Activated CD8-positive, alpha-beta memory T cell treated with anti-CD3 and anti-CD28 coated beads, Interleukin-2, amount 10 ng/mL, durations not matched to agents 7 days and 5 days (primary cell): ENCODE measurements around the gene ELP2. TPM values are rescaled to one million over a fixed set of nuclear protein-coding genes. Genes with fewer than 3 reads are reported as not detected.

Experiments
- ATAC-seq: fragments of 150-1000 bp; cut with Tn5 transposase; one replicate; pipeline ENCODE4 v1.10.0; 2021; ENCODE audit warnings: moderate library complexity
- CTCF ChIA-PET: fragments of 350-600 bp; sonication (Branson Sonifier 250); formaldehyde crosslinking; loops from one replicate; lab custom pipeline; 2021; ENCODE audit warnings: antibody characterized with exemption; lab: Charles Lee
- DNase-seq: peaks from one replicate; pipeline ENCODE4 v3.0.0-alpha.2; 2020
- H3K27ac Mint-ChIP-seq: one replicate; pipeline ENCODE4 v1.8.0; 2021; ENCODE audit warnings: mild to moderate bottlenecking, mixed read lengths
- H3K27me3 Mint-ChIP-seq: one replicate; pipeline ENCODE4 v1.8.0; 2021; ENCODE audit warnings: mixed read lengths
- H3K36me3 Mint-ChIP-seq: one replicate; pipeline ENCODE4 v1.8.0; 2021; ENCODE audit warnings: mild to moderate bottlenecking, mixed read lengths
- H3K4me1 Mint-ChIP-seq: one replicate; pipeline ENCODE4 v1.8.0; 2021; ENCODE audit warnings: mixed read lengths
- H3K4me3 Mint-ChIP-seq: one replicate; pipeline ENCODE4 v1.8.0; 2021; ENCODE audit warnings: mild to moderate bottlenecking, moderate library complexity, mixed read lengths
- H3K9me3 Mint-ChIP-seq: one replicate; pipeline ENCODE4 v1.8.0; 2022; ENCODE audit warnings: low read depth, mixed read lengths
- total RNA-seq, 2 experiments: library from RNA; stranded (reverse); gene quantifications; one replicate each; pipeline ENCODE4 v1.2.3, GENCODE V29; 2021

ELP2 gene
- total RNA-seq, 2 experiments from 2014 or later = 58.8 to 67.6 TPM

DNA sequence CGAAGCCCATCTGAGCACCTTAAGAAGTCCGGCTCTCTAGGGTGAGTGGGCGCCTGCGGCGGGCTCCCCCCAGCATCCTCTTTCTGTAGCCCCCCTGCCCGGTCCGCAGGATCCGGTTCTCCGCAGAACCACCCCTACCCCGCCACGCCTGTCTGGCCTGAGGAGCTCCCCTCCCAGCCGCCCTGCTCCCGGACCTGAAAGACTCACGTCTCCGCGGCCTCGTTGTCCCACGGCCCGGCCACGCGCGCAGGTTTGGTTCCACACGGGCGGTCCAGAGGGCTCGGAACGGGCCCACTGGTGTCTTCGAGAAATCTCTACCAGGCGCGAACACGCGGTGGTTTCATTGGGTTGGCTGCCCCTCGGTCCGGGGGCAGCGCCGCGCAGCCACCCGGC is 796 bp upstream of the ELP2 start:
- Mint-ChIP-seq H3K27me3 (no peaks in the 10 kb centered on the region), H3K27ac (peak overlapping the region; percentile 94), H3K4me1 (peaks cover 58% of the 10 kb centered on the region), H3K36me3 (peaks cover 28% of the 10 kb centered on the region), H3K9me3 (no peaks in the 10 kb centered on the region), H3K4me3 (peak overlapping the region; percentile 95)
- CTCF ChIA-PET = interaction anchor here (0.8 to 2.9 kb wide), 5 partner anchors 10 to 155 kb away, joined by 3 to 9 read pairs (median 5); no protein-coding TSS in a partner anchor
- ATAC-seq (no peak), DNase-seq (no peak)

DNA sequence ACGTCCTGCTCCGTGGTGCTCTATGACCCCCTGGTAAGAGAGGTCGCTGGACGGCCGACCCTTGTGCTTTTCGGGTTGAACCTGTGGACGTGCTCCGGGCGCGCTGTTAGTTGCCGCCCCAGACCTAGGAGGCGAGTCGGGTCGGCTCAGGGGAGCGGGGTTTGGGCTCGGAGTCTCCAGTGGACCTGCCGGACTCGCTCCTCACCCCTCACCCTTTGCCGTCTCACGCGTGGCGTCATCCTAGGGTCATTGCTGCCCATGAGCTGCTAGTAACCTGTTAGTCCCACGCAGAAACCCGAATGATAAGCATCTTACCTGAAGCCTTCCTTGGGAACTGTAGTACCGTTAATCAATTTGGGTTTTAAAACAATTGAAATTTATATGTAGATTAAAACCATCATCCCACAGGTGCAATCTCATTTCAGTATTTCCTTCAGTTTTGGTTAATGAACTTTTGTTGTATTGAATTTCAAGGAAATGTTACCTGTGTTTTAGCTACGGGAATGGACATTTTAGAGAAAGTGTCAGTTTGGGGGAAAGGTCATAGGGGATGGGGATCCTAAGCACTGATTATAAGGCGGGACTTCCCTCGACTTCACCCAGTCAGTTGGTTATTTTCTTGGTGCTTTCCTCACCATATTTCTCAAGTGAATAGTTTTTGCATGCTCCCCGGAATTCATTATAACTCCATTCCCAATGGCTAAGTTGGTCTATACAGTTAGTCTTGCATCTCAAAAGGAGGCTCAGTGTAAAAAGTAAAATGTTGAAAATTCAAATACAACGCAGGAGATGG is 536 bp downstream of the ELP2 start:
- ATAC-seq (peak; percentile 22), DNase-seq (no peak)
- CTCF ChIA-PET = interaction anchor here (2.9 kb wide), 1 partner anchor 9 kb away, joined by 9 read pairs; no protein-coding TSS in a partner anchor
- Mint-ChIP-seq H3K27me3 (no peaks in the 10 kb centered on the region), H3K4me1 (peaks cover 56% of the 10 kb centered on the region), H3K4me3 (peak overlapping the region; percentile 95), H3K27ac (peak overlapping the region; percentile 94), H3K36me3 (peaks cover 24% of the 10 kb centered on the region), H3K9me3 (no peaks in the 10 kb centered on the region)

DNA sequence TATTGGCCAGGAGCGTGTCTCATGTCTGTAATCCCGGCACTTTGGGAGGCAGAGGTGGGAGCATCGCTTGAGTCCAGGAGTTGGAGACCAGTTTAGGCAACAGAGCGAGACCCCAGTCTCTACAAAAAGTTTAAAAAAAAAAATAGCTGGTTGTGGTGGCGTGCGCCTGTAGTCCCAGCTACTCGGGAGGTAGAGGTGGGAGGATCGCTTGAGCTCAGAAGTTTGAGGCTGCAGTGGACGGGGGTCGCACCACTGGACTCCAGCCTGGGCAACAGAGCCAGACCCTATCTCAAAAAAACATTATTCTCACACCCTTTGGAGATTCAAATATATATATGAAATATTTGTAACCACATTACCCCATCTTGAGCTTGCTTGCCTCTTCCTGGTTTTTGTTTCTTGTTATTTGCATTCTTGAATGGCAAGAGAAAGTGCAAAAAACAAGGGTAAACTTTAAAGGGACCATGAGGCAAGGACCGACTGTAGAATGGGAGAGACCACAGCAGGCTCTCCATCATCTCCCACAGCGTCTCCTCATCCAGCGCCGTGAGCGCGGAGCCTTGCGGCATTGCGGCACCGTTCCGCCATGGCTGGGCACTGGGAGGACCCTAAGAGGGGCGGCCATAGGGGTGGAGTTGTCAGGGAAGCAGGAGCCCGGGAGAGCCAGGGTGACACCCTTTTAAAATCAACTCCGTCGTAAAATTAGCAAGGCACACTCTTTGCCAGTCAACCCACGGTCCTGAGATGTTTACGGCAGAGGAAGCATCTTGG is 1.4 kb downstream of the ELP2 start:
- Mint-ChIP-seq H3K27me3 (no peaks in the 10 kb centered on the region), H3K36me3 (peaks cover 19% of the 10 kb centered on the region), H3K4me3 (peak overlapping the region; percentile 95), H3K9me3 (no peaks in the 10 kb centered on the region), H3K4me1 (peaks cover 57% of the 10 kb centered on the region), H3K27ac (no peak overlapping the region)
- DNase-seq = no peak
- CTCF ChIA-PET = interaction anchor here (0.9 kb wide), 1 partner anchor 156 kb away, joined by 4 read pairs; no protein-coding TSS in a partner anchor
- no peak for ATAC-seq

DNA sequence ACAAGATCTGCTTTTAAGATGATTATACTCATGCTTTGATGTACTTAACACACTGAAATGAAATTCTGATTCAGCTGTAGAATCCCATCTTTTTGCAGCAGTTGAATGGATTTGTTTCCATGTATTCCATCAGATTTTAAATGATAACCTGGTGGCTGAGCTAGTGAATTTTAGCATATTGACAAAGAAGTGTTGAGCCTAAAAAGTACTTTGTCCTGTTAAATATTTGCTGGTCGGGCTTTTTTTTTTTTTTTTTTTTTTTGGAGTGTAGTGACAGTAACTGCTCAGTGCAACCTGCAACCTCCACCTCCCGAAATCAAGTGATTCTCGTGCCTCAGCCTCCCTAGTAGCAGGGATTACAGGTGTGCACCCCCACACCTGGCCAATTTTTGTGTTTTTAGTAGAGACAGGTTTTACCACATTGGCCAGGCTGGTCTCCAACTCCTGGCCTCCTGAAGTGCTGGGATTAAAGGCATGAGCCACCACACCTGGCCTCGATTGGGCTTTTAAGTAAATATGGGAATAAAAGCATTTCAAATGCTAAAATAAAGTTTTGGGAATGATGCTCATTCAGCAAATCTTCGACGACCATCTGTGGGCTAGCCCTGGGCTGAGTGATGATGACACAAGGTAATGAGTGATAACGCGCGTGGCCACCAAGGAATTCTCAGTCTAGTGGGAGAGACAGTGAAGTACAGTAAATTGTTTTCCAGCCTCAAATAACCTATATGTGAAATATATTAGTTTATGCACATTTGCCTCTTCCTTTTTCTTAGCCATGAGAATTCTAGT is 2.2 kb downstream of the ELP2 start:
- H3K27ac Mint-ChIP-seq = peak overlapping the region; percentile 58
- no peaks in the 10 kb centered on the region for H3K27me3 Mint-ChIP-seq
- DNase-seq = no peak

DNA sequence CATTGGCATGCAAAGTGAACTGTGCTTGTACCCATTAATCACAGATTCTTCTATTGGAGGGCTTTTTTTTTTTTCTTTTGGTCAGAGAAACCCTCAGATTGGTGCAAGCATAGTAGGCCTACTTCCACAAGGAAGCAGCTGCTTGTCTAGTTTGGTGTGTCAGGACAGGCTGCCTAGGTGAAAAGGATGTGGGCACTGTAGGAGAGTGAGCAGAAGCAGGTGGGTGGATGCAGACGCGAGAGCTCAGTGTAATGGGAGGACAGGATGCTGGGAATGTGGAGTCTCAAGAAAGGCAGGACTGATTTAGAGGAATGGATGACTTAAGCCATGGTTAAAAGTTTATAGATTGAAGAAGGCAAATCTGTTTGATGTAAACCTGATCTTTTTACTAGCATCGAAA is 3.1 kb downstream of the ELP2 start:
- Mint-ChIP-seq H3K9me3 (no peaks in the 10 kb centered on the region), H3K4me1 (peaks cover 46% of the 10 kb centered on the region), H3K27me3 (no peaks in the 10 kb centered on the region), H3K27ac (peak overlapping the region; percentile 70), H3K4me3 (peak overlapping the region; percentile 10), H3K36me3 (peaks cover 22% of the 10 kb centered on the region)
- CTCF ChIA-PET = no interaction called here
- ATAC-seq (no peak), DNase-seq (no peak)

More for the DNA sequence above, 2.2 kb downstream of the ELP2 start:
- ATAC-seq = no peak
- H3K9me3 Mint-ChIP-seq = no peaks in the 10 kb centered on the region
- CTCF ChIA-PET = interaction anchor here (0.9 kb wide), 1 partner anchor 157 kb away, joined by 4 read pairs; no protein-coding TSS in a partner anchor
- H3K4me3 Mint-ChIP-seq = peak overlapping the region; percentile 10
- H3K4me1 Mint-ChIP-seq = peaks cover 52% of the 10 kb centered on the region
- peaks cover 20% of the 10 kb centered on the region for H3K36me3 Mint-ChIP-seq

DNA sequence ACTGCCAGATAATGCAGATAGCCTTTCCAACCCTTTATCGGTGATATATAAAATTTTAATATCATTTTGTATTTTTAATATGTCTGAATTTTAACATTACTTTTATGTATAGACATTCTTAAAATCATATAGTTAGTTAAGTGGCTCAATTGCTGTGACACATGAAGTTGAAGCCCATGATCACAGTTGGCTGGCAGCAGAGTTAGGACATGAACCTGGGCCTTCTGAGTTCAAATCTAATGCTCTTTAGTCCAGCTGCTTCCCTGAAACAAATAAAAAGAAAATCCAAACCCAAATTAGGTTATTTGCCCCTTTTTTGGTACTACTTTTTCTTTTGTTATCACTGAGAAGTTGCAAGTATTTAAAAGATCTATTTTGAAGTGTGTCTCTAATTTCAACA is 5.6 kb downstream of the ELP2 start:
- peaks cover 33% of the 10 kb centered on the region for H3K36me3 Mint-ChIP-seq
- CTCF ChIA-PET = no interaction called here
- ATAC-seq = no peak
- no peaks in the 10 kb centered on the region for H3K27me3 Mint-ChIP-seq
- H3K9me3 Mint-ChIP-seq = no peaks in the 10 kb centered on the region
- peaks cover 36% of the 10 kb centered on the region for H3K4me1 Mint-ChIP-seq
- H3K27ac Mint-ChIP-seq = no peak overlapping the region
- no peak overlapping the region for H3K4me3 Mint-ChIP-seq
- no peak for DNase-seq

DNA sequence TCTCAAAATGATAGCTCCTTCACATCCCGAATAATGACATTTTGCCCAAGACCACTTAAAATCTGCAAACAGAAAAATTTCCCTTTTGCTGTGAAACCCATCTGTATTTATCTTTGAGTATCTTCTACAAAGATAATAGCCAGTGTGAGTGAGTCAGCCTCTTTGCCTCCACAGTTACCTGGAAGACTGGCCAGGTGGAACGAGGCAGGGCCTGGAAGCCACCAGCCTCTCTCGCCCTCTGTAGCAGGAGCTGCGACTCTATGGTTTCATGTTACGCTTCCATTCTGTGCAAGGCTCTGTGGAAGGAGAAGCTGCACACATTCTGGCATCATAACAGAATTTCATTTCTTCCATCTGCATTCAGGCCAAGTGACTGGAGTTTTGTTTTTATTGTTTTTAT is 9.5 kb downstream of the ELP2 start:
- H3K36me3 Mint-ChIP-seq = peaks cover 35% of the 10 kb centered on the region
- H3K27ac Mint-ChIP-seq = no peak overlapping the region
- no peaks in the 10 kb centered on the region for H3K9me3 Mint-ChIP-seq
- CTCF ChIA-PET = interaction anchor here (1.3 to 2.0 kb wide), 2 partner anchors 10 to 17 kb away, joined by 3 to 9 read pairs; partner anchors contain the start of genes ELP2 and SLC39A6
- no peaks in the 10 kb centered on the region for H3K27me3 Mint-ChIP-seq
- H3K4me1 Mint-ChIP-seq = peaks cover 18% of the 10 kb centered on the region
- DNase-seq (no peak), ATAC-seq (no peak)
- H3K4me3 Mint-ChIP-seq = no peak overlapping the region

DNA sequence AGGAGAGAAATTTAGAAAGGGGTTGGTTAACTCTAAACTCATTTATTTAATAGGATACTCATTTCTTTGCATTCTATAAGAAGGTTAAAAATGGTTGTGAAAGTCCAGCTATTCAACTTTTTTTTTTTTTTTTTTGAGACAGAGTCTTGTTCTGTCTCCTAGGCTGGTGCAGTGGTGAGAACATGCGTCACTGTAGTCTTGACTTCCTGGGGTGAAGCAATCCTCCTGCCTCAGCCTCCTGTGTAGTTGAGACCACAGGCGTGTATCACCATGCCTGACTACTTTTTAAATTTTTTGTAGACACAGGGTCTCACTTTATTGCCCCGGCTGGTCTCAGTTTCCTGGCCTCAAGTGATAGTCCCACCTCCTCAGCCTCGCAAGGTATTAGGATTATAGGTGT is 11.9 kb downstream of the ELP2 start:
- H3K9me3 Mint-ChIP-seq = no peaks in the 10 kb centered on the region
- no peaks in the 10 kb centered on the region for H3K27me3 Mint-ChIP-seq
- H3K4me1 Mint-ChIP-seq = peaks cover 9% of the 10 kb centered on the region
- H3K4me3 Mint-ChIP-seq = no peak overlapping the region
- H3K36me3 Mint-ChIP-seq = peaks cover 40% of the 10 kb centered on the region
- no peak for ATAC-seq
- no peak for DNase-seq
- H3K27ac Mint-ChIP-seq = no peak overlapping the region
- CTCF ChIA-PET = no interaction called here

DNA sequence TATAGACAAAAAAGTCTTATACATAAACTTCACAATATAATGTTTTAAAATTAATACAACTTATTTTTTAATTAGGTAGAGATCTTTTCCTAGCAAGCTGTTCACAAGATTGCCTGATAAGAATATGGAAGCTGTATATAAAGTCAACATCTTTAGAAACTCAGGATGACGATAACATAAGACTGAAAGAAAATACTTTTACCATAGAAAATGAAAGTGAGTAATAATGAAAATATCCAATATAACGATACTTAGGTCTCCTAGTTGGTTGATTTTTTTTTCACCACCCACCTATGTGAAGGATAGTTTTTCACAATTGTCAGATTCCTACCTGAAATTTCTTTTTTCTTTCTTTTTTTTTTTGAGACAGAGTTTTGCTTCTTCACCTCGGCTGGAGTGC is 13.1 kb downstream of the ELP2 start:
- no peak for ATAC-seq
- Mint-ChIP-seq H3K4me1 (peaks cover 8% of the 10 kb centered on the region), H3K36me3 (peaks cover 40% of the 10 kb centered on the region), H3K27me3 (no peaks in the 10 kb centered on the region), H3K4me3 (no peak overlapping the region), H3K27ac (no peak overlapping the region), H3K9me3 (no peaks in the 10 kb centered on the region)
- no peak for DNase-seq
- CTCF ChIA-PET = interaction anchor here (0.7 kb wide), 1 partner anchor 140 kb away, joined by 3 read pairs; no protein-coding TSS in a partner anchor

DNA sequence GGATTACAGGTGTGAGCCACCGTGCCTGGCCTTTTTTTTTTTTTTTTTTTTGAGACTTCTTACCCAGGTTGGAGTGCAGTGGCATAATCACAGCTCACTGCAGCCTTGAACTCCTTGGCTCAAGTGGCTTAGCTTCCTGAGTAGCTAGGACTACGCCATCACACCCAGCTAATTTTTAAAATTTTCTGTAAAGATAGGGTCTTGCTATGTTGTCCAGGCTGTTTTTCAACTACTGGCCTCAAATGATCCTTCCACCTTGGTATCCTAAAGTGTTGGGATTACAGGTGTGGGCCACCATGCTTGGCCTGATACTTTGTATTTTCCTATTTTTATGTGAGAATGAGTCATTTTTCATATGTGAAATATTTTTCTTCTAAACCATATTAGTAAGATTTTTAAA is 13.7 kb downstream of the ELP2 start:
- ATAC-seq (no peak), DNase-seq (no peak)
- CTCF ChIA-PET = interaction anchor here (0.7 to 1.2 kb wide), 3 partner anchors 20 to 141 kb away, joined by 3 to 4 read pairs (median 3); no protein-coding TSS in a partner anchor
- no peaks in the 10 kb centered on the region for H3K9me3 Mint-ChIP-seq
- H3K4me1 Mint-ChIP-seq = peaks cover 8% of the 10 kb centered on the region
- H3K27me3 Mint-ChIP-seq = no peaks in the 10 kb centered on the region
- peaks cover 41% of the 10 kb centered on the region for H3K36me3 Mint-ChIP-seq
- no peak overlapping the region for H3K4me3 Mint-ChIP-seq
- no peak overlapping the region for H3K27ac Mint-ChIP-seq

DNA sequence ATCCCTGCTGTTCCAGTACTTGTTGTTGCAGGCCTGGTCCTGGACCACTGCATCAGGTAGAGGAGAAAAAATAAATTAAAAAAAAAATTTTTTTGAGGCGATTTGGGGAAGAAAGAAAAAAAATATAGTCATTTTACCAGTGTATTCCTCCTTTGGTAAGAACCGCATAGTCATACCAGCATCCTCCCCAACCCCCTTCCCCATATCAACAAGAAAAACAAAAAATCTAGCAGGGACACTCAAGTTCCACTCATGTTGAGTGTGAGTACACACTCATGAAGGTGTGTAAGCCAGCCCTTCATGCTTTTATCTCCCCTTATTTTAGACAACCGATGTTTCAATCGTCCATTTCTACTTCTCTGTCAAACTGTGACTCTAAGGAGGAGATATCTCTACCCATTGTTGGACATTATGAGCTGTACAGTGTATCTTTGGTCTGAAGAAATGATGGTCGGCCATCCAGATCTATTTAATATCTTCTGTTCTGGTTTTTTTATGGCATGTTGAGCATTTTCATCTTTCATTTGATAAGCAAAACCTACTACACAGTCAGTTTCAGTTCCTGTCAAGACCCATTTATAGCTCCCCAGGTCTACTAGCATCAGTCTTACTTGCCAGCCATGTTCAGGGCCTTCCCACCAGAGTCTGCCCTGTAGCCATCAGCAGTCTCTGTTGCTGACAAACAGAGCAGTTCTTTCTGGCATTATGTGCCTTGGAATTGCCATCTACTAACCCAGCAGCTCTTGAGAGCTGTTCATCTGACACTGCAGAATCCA is 20.0 kb downstream of the ELP2 start:
- Mint-ChIP-seq H3K27ac (no peak overlapping the region), H3K9me3 (no peaks in the 10 kb centered on the region), H3K4me3 (no peak overlapping the region), H3K36me3 (peaks cover 34% of the 10 kb centered on the region), H3K27me3 (no peaks in the 10 kb centered on the region), H3K4me1 (no peaks in the 10 kb centered on the region)
- no peak for ATAC-seq
- CTCF ChIA-PET = interaction anchor here (0.7 kb wide), 1 partner anchor 9 kb away, joined by 3 read pairs; no protein-coding TSS in a partner anchor
- DNase-seq = no peak

DNA sequence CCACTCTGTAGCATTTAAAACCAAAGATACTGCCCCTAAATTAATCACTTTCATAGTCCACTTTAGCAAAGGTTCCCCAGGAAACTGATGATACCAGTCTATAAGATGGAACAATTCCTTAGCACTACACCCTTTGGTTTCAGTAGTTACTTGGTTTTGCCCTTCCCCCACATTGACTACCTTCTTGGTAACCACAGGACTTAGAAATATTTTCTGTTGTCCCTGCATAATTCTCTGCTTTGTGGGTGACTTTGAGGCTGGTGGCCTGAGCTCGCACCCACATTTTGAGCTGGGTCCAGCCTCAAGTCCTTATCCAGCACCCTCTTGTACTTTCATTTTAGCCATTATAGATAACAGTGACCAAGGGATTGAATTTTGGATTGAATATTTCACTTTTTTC is 23.1 kb downstream of the ELP2 start:
- Mint-ChIP-seq H3K27ac (no peak overlapping the region), H3K4me1 (no peaks in the 10 kb centered on the region), H3K27me3 (no peaks in the 10 kb centered on the region), H3K9me3 (no peaks in the 10 kb centered on the region), H3K36me3 (peaks cover 41% of the 10 kb centered on the region), H3K4me3 (no peak overlapping the region)
- ATAC-seq = no peak
- no peak for DNase-seq
- CTCF ChIA-PET = interaction anchor here (1.3 kb wide), 1 partner anchor 19 kb away, joined by 3 read pairs; no protein-coding TSS in a partner anchor
